HG03064 (cell line): ENCODE measurements around the gene MED29.
A peak's percentile ranks its signal among the peaks of the same experiment; 100 is the strongest.

Experiments
- ATAC-seq: cut with Tn5 transposase; IDR thresholded peaks from one replicate; pipeline ENCODE4 v1.9.1; 2021; ENCODE audit warnings: low read depth; ENCODE audit not compliant: unreplicated experiment

Gene MED29

GRCh38 chr19:39410017-39410830 lies 19.0 kb downstream of the MED29 start:
- no peak for ATAC-seq

- ATAC-seq: no peak
Observed at GRCh38 chr19:39410831-39411080, 19.6 kb downstream of the MED29 start.

- no peak for ATAC-seq
Observed at GRCh38 chr19:39411081-39411831, 20.1 kb downstream of the MED29 start.

GRCh38 chr19:39411832-39412099 lies 20.6 kb downstream of the MED29 start:
- ATAC-seq: peak; percentile 27

GRCh38 chr19:39412100-39412866 lies 21.1 kb downstream of the MED29 start, which contains the start of gene PLEKHG2:
TSS of gene PLEKHG2 (plus strand) at chr19:39412669. CDS start at chr19:39414087, 1,418 bp downstream.
- ATAC-seq: peak; percentile 31

- ATAC-seq: no peak
Observed at GRCh38 chr19:39412867-39413271, 21.7 kb downstream of the MED29 start.

GRCh38 chr19:39413272-39413910 lies 22.2 kb downstream of the MED29 start:
- ATAC-seq: no peak

- ATAC-seq: no peak
Observed at GRCh38 chr19:39413911-39414608, 22.9 kb downstream of the MED29 start.

GRCh38 chr19:39415111-39416046 lies 24.2 kb downstream of the MED29 start:
- no peak for ATAC-seq

GRCh38 chr19:39416152-39417120 lies 25.3 kb downstream of the MED29 start:
- no peak for ATAC-seq

GRCh38 chr19:39417463-39418181 lies 26.4 kb downstream of the MED29 start:
- no peak for ATAC-seq

GRCh38 chr19:39419003-39419402 lies 27.8 kb downstream of the MED29 start:
- no peak for ATAC-seq

- no peak for ATAC-seq
Observed at GRCh38 chr19:39420769-39421168, 29.6 kb downstream of the MED29 start.

GRCh38 chr19:39422020-39422419 lies 30.8 kb downstream of the MED29 start:
- ATAC-seq: no peak

- ATAC-seq: no peak
Observed at GRCh38 chr19:39423258-39424086, 32.3 kb downstream of the MED29 start.

GRCh38 chr19:39424934-39425333 lies 33.8 kb downstream of the MED29 start:
- ATAC-seq: no peak

GRCh38 chr19:39425744-39426143 lies 34.6 kb downstream of the MED29 start:
- ATAC-seq: no peak
